B cell (primary cell): ENCODE data around the gene NPR3.

Experiments
- EZH2 ChIP-seq: IDR thresholded peaks from 2 replicates; pipeline ENCODE4 v1.6.1; 2012; ENCODE audit warnings: borderline replicate concordance, low read depth, mild to moderate bottlenecking, moderate library complexity, low read length; ENCODE audit not compliant: insufficient read depth, poor library complexity, severe bottlenecking
- TF ChIP-seq, protein P1 (sequence below): fragments of 200-600 bp; IDR thresholded peaks from one replicate; pipeline ENCODE4 v1.8.0; 2022; ENCODE audit warnings: antibody characterized with exemption, mild to moderate bottlenecking

DNA sequence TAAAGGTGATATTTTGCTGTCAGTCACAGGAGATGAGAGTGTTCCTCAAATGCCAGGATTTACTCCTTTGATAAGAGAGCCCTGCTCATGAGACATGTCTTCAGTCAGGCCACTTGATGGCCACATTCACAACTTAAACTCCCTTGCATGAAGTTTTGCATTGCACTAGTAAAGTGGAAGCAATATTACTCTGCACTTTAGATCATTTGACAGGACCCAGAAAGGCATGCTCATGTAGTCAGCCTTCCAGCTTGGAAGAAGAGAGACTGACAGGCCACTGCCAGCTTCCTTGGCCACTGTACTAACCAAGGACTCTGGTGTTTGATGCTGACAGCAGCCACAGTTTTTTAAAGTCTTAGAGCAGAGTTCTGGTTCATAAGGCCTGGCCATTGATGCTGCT is 42.6 kb downstream of the NPR3 start:
- TF ChIP-seq, protein P1, sequence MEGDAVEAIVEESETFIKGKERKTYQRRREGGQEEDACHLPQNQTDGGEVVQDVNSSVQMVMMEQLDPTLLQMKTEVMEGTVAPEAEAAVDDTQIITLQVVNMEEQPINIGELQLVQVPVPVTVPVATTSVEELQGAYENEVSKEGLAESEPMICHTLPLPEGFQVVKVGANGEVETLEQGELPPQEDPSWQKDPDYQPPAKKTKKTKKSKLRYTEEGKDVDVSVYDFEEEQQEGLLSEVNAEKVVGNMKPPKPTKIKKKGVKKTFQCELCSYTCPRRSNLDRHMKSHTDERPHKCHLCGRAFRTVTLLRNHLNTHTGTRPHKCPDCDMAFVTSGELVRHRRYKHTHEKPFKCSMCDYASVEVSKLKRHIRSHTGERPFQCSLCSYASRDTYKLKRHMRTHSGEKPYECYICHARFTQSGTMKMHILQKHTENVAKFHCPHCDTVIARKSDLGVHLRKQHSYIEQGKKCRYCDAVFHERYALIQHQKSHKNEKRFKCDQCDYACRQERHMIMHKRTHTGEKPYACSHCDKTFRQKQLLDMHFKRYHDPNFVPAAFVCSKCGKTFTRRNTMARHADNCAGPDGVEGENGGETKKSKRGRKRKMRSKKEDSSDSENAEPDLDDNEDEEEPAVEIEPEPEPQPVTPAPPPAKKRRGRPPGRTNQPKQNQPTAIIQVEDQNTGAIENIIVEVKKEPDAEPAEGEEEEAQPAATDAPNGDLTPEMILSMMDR = no peak
- TF ChIP-seq EZH2 = no peak
